EL (cell line): Measurements from ENCODE around the gene MUC5AC.

ENCODE experiments used
- DNase-seq: peaks from one replicate; pipeline ENCODE4 v3.0.0-alpha.2; 2016

Gene MUC5AC

GRCh38 chr11:1217151-1217550 lies 59.4 kb downstream of the MUC5AC start:
- no peak for DNase-seq

- DNase-seq = no peak
Measured at GRCh38 chr11:1218256-1218787, 60.6 kb downstream of the MUC5AC start.

DNA sequence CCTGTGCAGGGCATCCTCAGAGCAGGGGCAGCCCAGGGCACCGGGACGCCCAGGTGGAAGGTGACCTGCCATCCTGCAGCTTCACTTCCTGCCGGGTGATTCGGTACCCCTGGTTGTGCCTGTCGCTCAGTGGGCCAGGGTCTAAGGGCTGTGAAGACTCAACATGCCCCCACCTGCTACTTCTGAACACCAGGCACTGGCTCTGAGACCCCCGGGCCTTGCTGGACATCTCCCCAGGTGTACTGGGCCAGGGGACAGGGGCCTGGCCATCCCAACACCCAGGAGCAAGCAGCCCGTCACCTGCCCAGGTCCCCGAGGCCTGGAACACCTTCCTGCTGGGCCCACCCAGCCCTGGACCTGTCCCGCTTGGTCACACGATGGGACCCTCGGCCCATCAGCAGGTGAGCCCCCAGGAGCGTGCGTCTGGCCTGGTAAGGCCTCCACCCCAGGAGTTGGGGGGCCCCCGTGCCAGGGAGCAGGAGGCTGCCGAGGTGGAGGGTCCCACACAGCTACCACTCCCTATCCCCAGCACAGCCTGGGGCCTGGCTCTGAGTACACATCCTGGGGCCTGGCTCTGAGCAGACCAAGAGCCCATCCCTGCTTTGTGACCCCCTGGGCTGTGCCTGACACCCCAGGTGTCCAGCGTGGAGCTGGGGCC lies 61.2 kb downstream of the MUC5AC start:
- DNase-seq = no peak

DNA sequence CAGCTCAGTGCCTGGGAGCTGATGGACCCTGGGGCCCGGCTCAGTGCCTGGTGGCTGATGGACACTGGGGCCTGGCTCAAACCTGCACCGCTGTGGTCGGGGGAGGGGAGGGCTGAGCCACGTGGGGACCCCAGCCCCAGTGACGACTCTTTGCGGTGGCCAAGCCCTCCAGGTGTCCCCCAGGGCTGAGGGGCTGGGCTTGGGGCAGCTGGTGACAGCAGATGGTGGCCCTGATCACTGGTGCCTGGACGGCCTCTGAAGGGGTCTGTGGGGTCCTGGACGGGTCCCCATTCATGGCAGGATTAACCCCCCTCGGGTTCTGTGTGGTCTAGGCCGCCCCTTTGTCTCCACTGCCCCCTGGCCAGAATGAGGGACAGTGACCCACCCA lies 61.7 kb downstream of the MUC5AC start:
- no peak for DNase-seq

DNA sequence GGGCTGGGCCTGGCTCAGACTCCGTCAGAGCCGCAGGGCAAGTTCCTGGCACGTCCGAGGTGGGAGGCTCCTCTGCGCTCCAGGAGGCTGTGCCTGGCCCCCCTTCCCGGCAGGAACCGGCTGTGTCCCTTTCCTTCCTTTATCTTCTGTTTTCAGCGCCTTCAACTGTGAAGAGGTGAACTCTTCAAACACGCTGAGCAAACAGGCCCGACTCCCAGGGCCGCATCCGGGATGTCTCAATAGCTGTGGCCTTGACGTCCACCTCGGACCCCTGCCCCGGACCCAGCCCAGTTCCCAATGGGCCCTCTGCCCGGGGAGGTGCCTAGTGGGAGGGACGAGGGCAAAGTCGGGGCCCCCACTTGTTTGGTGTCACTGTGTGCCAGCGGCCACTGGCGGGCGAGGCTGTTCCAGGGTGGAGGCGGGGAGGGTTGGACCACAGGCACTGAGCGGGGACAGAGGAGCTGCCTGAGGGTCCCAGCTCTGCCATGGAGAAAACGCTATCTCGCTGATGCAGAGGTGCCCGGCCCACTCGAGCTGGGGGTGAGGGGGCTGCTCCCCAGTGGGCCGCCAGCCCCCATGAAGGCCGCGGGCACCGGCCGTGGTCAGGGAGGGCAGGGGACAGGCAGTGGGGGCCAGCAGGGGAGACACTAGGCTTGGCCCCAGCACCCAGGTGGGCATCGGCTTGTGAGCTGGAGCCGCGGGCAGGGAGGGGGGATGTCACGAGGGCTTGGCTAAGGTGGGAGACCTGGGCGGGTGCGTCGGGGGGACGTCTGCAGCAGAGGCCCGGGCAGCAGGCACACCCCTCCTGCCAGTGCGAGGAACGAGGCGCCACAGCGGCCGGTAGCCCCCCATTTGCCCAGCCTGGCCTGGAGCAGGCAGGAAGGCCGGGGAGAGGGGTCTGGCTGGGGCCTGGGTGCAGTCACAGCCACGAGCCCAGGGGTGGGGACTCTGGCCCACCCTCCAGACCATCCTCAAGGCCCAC lies 62.4 kb downstream of the MUC5AC start:
- DNase-seq = no peak

DNA sequence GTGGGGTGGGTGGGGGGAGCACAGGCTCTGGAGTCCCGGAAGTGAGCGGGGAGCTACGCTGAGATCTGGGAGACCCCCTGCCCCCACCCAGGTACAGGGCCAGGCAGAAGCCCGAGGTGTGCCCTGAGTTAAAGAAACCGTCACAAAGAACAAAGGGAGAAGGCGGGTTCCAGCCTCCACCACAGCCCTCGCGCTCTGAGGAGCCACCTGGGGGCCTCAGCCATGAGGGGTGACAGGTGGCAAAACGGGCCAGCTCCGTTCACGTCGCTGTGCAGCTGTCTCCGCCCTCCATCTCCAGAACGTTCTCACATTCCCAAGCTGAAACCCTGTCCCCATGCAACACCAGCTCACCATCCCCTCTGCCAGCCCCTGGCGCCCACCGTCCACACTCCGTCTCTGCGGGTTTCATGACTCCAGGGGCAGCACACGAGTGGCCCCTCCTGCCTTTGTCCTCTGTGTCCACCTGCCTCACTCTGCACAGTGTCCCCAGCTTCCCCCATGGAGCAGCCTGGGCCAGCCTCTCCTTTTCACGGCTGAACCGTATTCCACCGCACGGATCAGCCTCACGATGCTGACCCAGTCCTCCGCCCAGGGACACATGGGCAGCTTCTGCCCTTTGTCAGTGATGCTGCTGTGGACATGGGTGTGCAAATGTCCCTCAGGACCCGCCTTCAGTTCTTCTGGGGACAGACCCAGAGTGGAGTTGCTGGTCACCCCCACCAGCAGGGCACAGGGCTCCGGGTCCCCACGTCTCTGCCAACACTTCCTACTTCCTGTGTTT lies 63.4 kb downstream of the MUC5AC start:
- DNase-seq = no peak

DNA sequence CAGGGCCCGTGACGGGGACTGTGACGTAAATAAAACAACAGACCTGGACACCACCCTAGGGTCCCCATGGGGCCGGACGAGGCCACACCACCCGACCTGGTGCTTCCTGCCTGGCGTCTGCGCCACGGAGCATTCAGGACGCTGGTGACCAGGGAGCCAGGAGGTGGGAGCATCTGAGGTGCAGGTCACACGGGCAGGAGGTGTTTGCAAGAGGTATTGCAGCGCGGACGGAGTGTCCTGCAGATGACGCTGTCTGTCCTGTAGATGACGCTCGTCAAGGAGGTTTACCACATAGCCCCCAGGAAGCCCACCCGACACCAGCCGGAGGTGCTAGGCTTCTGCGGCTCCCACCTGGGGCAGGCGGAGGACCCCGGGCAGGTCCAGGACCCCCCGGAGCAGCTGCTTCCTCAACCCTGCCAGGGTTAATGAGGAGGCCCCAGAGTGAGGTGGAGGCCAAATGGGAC lies 64.1 kb downstream of the MUC5AC start:
- no peak for DNase-seq

DNA sequence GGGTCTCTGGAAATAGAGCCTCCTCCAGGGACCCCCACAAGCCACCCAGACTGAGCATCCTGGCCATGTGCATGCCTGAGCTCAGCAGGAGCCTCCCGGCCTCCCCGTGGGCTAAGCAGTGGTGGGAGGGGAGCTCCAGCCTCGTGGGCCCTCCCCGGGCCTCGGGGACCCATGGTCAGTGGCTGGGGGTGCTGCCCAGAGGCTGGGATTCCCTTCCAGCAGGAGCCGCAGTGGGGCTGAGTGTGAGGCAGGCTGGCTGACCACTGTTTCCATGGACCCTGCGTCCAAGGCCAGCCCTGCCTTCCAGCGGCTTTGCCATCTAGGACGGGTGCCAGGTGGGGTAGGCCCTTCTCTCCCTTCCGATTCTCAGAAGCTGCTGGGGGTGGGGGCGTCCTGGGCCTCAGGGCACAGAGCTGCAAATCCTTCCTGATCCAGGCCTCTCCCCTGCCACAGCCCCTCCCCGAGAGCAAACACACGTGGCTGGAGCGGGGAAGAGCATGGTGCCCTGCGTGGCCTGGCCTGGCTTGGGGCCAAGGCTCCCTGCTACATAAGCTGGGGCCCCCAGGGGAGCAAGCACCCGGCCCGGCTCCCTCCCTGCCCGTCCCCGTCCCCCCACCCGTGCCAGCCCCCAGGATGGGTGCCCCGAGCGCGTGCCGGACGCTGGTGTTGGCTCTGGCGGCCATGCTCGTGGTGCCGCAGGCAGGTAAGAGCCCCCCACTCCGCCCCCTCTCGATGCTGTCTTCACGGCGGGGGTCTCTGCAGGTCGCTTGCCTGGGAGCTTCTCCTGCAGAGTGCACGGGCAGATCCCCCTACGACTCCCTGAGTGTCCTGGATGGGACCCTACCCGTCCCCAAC lies 65.0 kb downstream of the MUC5AC start, which contains the start of gene MUC5B:
MUC5B (plus strand) TSS at position 576 of the 855 bp plus-strand sequence; CDS start at position 634, 58 bp downstream.
- no peak for DNase-seq

DNA sequence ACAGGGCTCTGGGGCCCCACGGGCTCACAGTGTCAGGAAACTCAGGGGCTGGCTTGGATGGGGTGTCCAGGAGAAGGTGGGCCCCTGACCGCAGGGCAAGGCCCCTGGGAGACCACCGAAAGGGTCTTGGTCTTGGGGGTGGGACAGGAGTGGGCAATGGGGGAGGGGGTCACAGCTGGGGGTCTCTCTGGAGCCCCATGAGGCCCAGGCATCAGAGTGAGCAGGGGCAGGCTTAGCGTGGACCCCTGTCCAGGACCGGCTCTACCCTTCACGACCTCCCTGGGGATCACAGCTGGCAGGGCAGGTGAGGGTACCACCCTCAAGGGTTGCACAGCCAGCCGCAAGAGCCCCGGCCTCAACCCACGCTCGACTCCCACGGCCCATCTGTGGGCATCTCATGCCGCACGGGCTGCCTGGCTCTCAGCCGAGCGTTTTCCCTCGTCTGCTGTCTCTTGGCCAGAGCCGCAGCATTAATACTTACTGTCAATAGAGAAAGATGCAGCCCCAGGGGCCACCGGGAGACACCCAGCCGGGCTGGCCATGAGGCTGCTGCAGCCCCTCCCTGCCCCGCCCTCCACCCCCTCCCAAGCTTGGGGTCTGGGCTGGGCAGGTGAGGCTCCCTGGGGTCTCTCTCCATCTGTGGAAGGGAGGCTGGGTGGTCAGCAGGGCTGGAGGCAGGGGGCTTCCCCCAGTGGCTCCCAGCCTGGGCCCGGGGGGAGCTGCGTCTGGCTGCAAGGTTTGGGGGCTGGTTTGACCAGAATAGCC lies 65.8 kb downstream of the MUC5AC start:
- DNase-seq = no peak

DNA sequence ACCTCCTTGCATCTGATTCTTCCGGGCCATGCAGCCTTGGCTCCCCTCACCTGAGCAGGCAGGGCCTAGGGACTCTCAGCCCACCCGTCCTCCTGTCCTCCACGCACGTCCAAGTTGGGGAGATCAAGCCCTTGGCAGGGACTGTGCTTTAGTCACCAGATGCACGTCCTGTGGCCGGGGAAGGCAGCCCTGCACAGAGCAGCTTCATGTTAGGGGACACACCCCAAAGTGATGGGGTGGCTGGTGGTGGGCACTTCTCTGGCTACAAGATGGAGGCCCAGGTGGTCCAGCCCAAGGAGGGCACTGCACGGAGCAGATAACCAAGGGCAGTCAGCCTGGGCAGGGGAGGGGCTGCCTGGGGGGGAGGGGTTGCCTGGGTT lies 66.3 kb downstream of the MUC5AC start:
- no peak for DNase-seq

GRCh38 chr11:1224491-1225385 lies 67.0 kb downstream of the MUC5AC start:
- DNase-seq = no peak

DNA sequence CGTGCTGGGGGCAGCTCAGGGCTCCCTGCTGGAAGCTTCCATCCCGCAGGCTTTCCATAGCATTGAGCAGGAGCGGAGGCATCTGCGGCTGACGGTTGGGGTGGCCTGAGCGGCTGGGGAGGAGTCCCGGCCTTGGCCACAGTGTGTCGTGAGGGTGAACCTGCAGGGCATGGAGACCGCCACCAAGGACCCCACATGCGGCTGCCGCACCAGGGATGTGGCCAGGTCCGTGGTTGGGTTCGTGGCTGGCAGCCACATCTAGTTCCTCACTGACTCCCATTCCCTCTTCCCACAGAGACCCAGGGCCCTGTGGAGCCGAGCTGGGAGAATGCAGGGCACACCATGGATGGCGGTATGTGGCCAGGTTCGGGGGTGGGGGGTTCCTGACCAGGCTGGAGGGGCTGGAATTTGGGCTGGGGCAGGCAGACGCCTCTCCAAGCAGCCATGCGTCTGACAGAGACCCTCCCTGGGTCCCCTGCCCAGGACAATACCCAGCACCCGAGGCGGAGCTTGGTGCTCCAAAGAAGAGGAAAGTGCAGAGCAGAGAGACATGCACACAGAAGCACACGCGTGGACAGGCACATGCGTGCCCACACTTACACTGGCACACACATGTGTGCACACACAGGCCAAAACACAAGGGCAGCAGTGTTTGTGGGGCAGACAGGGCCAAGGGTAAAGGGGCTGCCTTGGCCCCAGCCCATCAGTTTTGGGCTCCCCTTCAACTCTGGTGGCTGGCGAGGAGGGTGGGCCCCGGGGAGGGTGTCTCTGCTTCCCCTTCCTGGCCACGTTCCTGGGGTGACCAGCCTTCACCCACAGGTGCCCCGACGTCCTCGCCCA lies 67.9 kb downstream of the MUC5AC start:
- DNase-seq = no peak

DNA sequence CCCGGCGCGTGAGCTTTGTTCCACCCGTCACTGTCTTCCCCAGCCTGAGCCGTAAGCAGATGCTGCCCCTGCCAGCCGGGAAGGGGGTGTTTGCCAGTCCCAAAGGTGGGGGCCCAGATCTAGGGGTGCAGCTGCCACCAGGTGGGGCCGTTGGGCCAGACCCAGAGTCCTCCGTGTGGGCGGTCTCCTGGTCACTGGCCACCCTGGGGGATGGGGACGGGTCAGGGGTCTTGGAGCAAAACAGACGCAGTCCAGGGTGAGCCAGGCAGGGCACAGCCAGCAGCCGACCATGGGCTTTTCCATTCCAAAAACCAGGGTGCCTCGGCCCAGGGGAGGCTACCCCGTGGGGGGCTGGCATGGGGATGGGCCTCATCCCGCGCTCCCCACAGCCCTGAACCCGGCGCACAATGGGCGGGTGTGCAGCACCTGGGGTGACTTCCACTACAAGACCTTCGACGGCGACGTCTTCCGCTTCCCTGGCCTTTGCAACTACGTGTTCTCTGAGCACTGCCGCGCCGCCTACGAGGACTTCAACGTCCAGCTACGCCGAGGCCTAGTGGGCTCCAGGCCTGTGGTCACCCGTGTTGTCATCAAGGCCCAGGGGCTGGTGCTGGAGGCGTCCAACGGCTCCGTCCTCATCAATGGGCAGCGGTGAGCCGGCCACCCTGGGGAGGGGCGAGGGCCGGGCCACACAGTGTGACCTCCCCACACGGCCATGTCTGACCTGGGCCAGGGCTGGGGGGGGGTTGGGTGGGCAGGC lies 68.7 kb downstream of the MUC5AC start:
- no peak for DNase-seq

DNA sequence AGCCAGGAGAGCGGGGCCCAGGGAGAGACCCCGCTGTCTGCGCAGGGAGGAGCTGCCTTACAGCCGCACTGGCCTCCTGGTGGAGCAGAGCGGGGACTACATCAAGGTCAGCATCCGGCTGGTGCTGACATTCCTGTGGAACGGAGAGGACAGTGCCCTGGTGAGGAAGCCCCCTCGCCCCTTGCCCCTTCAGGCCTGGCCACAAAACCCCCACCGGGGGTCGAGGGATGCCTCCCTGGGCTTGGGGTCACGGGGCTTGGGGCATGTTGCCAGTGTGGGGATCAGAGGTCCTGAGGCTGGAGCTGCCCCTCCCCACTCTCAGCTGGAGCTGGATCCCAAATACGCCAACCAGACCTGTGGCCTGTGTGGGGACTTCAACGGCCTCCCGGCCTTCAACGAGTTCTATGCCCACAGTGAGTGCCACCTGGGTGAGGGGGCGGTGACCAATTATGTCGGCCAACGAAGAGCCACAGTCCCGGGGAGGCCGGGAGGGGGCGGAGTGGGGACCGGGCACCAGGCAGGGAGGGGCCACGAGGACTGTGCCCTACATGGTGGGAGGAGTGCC lies 69.3 kb downstream of the MUC5AC start:
- DNase-seq = no peak

- no peak for DNase-seq
Measured at GRCh38 chr11:1227551-1228100, 69.9 kb downstream of the MUC5AC start.

DNA sequence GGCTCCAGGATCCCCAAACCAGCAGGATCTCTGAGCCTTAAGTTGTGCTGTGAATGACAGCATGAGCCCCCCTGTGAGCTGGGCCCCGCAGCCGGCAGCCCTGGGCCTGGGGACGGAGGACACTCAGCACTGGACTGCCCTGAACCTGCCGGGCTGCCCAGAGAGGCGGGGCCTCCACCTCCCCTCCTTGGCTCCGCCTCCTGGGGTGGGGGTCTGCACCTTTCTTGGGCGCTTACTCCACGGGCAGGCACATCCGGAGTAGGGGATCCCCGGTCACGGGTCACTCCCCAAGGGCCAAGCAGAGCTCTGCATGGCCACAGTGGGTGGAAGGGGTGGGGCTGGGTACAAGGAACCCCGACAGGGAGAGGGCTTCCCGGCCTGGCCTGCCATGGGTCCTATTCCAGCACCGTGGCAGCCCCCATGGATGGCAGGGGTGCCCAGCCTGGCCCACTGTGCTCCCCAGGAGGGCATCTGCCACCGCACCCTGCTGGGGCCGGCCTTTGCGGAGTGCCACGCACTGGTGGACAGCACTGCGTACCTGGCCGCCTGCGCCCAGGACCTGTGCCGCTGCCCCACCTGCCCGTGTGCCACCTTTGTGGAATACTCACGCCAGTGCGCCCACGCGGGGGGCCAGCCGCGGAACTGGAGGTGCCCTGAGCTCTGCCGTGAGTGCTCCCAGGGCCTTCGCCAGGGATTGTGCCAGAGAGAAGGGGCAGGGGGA lies 70.5 kb downstream of the MUC5AC start:
- DNase-seq = no peak

- no peak for DNase-seq
Measured at GRCh38 chr11:1228921-1229451, 71.2 kb downstream of the MUC5AC start.
